ENCODE data around the gene TRAPPC11. TPM values are rescaled to one million over a fixed set of nuclear protein-coding genes. Genes with fewer than 3 reads are reported as not detected.

Gene TRAPPC11
- total RNA-seq, 1 donor from 2014 or later, result 40.3 TPM

DNA sequence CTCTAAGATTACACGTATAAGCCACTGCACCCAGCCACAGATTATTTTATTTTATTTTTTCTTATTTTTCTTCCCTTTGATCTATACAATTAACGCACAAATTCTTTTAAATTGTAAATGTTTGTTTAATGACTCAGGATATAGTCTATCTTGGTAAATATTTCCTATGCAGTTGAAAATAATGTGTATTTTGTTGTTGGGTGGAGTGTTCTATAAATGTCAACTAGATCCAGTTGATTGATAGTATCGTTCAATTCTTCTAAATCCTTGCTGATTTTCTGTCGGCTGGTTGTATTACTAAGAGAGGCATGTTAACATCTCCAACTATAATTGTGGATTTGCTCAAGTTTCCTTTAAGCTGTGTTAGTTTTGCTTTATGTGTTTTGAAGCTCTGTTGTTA, 92.0 kb downstream of the TRAPPC11 start:
- H3K36me3 ChIP-seq, result no peaks in the 10 kb centered on the region
- H3K4me3 ChIP-seq, result no peak overlapping the region
- intact Hi-C loops (cut with DNase I), result no loop called here
- H3K27me3 ChIP-seq, result no peaks in the 10 kb centered on the region
- no peaks in the 10 kb centered on the region for H3K9me3 ChIP-seq
- no peak overlapping the region for H3K27ac ChIP-seq
- TF ChIP-seq POLR2AphosphoS5 (IDR thresholded peaks at IDR 0.05; ENCODE audit: insufficient read depth in 1 of 2, low read depth in 1 of 2) (no peak), POLR2A (IDR thresholded peaks at IDR 0.05) (no peak)
- TF ChIP-seq, protein P1, sequence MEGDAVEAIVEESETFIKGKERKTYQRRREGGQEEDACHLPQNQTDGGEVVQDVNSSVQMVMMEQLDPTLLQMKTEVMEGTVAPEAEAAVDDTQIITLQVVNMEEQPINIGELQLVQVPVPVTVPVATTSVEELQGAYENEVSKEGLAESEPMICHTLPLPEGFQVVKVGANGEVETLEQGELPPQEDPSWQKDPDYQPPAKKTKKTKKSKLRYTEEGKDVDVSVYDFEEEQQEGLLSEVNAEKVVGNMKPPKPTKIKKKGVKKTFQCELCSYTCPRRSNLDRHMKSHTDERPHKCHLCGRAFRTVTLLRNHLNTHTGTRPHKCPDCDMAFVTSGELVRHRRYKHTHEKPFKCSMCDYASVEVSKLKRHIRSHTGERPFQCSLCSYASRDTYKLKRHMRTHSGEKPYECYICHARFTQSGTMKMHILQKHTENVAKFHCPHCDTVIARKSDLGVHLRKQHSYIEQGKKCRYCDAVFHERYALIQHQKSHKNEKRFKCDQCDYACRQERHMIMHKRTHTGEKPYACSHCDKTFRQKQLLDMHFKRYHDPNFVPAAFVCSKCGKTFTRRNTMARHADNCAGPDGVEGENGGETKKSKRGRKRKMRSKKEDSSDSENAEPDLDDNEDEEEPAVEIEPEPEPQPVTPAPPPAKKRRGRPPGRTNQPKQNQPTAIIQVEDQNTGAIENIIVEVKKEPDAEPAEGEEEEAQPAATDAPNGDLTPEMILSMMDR (IDR thresholded peaks at IDR 0.05), result no peak
- no peak for DNase-seq (ENCODE audit: extremely low spot score in 2 of 2)
- H3K4me1 ChIP-seq, result peaks cover 5% of the 10 kb centered on the region

DNA sequence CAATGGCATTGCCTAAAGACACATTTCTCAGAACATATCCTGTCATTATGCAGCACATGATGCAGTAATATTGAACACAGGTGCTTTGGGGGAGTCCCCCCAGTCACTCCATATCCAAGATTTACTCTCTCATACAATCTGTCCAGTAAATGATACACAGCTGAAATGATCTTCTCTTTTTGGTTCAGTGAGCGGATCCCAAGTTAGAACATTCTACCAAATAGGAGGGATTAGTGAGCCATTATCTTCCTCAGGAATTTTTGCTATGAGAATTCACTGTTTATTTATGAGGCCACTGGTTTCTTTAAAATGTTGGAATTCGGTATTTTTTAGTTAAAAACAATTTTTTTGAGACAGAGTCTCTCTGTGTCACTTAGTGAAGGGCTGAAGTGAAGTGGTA, 96.5 kb downstream of the TRAPPC11 start:
- intact Hi-C loops (cut with DNase I), result no loop called here
- no peaks in the 10 kb centered on the region for H3K4me1 ChIP-seq
- H3K4me3 ChIP-seq, result no peak overlapping the region
- no peak for TF ChIP-seq POLR2AphosphoS5 (IDR thresholded peaks at IDR 0.05; ENCODE audit: insufficient read depth in 1 of 2, low read depth in 1 of 2)
- TF ChIP-seq, protein P1 (IDR thresholded peaks at IDR 0.05), result no peak
- no peak for TF ChIP-seq POLR2A (IDR thresholded peaks at IDR 0.05)
- no peak overlapping the region for H3K27ac ChIP-seq
- H3K27me3 ChIP-seq, result no peaks in the 10 kb centered on the region
- H3K9me3 ChIP-seq, result no peaks in the 10 kb centered on the region
- H3K36me3 ChIP-seq, result no peaks in the 10 kb centered on the region
- no peak for DNase-seq (ENCODE audit: extremely low spot score in 2 of 2)

DNA sequence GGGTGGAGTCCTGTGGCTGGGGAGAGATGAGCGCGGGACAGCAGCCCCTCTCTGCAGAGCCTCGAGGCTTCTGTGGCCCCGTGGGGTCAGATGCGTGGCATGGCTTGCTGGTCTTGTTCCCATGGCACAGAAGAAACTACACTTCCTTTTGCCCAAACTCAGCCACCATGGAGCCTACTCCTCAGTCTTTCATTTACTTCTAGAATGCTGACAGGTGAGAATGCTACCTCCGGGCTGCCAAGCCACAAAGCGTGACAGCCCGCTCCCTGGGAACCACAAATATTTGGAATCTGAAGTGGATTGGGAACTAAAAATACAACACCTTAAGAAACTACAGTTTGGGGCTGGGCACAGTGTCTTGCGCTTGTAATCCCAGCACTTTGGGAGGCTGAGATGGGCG, 98.0 kb downstream of the TRAPPC11 start:
- H3K9me3 ChIP-seq, result no peaks in the 10 kb centered on the region
- H3K27me3 ChIP-seq, result no peaks in the 10 kb centered on the region
- intact Hi-C loops (cut with DNase I), result no loop called here
- no peaks in the 10 kb centered on the region for H3K36me3 ChIP-seq
- H3K27ac ChIP-seq, result no peak overlapping the region
- TF ChIP-seq POLR2A (IDR thresholded peaks at IDR 0.05), result no peak
- no peak for TF ChIP-seq POLR2AphosphoS5 (IDR thresholded peaks at IDR 0.05; ENCODE audit: insufficient read depth in 1 of 2, low read depth in 1 of 2)
- no peak overlapping the region for H3K4me3 ChIP-seq
- DNase-seq (ENCODE audit: extremely low spot score in 2 of 2), result no peak
- H3K4me1 ChIP-seq, result no peaks in the 10 kb centered on the region

DNA sequence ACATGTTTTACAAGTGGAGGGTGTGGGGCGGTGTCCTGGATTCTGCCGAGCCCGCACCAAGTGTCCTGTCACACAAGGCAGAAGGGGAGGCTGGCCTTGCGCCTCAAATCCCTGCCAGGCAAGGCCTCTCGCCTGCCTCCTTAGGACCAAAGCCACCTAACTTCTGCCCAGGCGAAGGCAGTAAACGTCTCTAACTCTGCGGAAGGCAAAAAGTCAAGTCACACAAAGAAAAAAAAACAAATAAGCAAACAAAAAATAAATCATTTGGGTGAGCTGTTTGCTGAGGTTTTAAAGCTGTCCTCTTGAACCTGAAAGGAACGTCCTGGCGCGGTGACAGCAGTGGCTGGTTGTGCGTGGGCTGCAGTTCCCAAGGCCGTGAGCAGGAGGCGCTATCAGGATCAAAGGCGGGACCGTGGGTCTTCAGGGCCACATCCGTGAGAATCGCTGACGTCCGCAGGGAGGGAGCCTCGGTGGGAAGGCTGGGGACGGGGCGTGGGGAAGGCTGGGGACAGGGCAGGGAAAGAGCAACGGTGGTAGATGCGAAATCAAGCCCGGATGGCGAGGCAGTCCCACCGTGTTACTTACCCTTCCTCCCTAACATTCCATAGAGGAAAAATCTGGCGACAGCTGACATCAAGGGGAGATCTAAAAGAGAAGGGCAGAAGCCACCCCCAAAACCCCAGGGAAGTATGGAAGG, 99.1 kb downstream of the TRAPPC11 start:
- no peak overlapping the region for H3K4me3 ChIP-seq
- H3K4me1 ChIP-seq, result no peaks in the 10 kb centered on the region
- no peaks in the 10 kb centered on the region for H3K27me3 ChIP-seq
- no peaks in the 10 kb centered on the region for H3K9me3 ChIP-seq
- intact Hi-C loops (cut with DNase I), result no loop called here
- no peaks in the 10 kb centered on the region for H3K36me3 ChIP-seq
- DNase-seq (ENCODE audit: extremely low spot score in 2 of 2), result no peak
- no peak for TF ChIP-seq POLR2A (IDR thresholded peaks at IDR 0.05)
- TF ChIP-seq, protein P1 (IDR thresholded peaks at IDR 0.05), result no peak
- TF ChIP-seq POLR2AphosphoS5 (IDR thresholded peaks at IDR 0.05; ENCODE audit: insufficient read depth in 1 of 2, low read depth in 1 of 2), result no peak
- no peak overlapping the region for H3K27ac ChIP-seq

DNA sequence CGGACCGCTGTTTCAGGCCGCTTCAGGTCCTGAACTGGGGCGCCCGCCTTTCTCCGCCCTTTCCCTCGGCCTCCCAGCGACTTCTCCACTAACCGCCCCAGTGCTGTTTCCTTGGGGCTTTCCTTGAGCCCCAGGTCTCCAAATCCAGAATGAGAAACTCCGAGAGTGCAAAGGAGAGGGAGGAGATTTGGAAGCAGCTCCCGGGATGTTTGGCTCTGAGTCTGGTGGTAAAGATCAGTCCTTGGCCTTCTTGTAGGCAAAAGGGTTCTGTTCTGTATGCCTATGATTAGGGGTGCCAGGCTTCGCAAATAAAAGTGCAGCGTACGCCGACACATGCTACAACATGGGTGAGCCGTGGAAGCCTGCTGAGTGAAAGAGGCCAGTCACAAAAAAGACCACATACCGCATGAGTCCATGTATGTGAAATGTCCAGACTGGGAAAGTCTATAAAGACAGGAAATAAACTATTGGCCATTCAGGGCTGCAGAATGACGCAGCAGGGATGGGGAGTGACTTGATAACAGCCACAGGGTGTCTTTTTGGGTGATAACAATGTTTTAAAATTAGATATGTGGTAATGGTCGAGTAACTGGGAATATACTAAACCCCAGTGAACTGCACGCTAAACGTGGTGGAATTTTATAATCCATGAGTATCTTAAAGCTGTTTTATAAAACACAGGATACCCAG, 99.8 kb downstream of the TRAPPC11 start:
- no peak for DNase-seq (ENCODE audit: extremely low spot score in 2 of 2)
- Histone ChIP-seq H3K27ac (no peak overlapping the region), H3K9me3 (no peaks in the 10 kb centered on the region), H3K27me3 (no peaks in the 10 kb centered on the region), H3K4me1 (no peaks in the 10 kb centered on the region), H3K36me3 (no peaks in the 10 kb centered on the region), H3K4me3 (no peak overlapping the region)
- no peak for TF ChIP-seq POLR2AphosphoS5 (IDR thresholded peaks at IDR 0.05; ENCODE audit: insufficient read depth in 1 of 2, low read depth in 1 of 2)
- TF ChIP-seq POLR2A (IDR thresholded peaks at IDR 0.05), result no peak
- TF ChIP-seq, protein P1 (IDR thresholded peaks at IDR 0.05), result no peak
- intact Hi-C loops (cut with DNase I), result no loop called here
